ENCODE data around the gene ARFIP1.

Gene ARFIP1

DNA sequence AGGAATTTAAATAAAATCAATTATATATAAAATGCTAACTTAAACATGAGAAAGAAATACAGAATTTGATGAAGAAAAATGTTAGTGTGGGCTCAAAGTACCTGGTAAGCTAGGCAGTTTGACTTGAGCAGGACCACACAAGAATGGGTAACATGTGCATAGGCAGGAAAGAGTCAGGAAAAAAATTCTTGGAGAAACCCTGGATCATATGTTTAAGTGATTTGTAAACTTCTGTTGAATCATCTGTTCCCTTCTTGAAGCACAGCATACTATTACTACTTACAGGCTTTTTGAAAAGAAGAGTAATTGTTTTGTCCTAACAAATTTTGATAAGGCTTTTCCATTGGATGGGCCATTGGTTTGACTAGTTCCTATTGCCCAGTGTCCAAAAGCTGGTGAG, 118.9 kb downstream of the ARFIP1 start:
- DNase-seq (ENCODE audit: low spot score), result no peak

- no peak for DNase-seq (ENCODE audit: low spot score)
Observed at GRCh38 chr4:152900395-152900794, 120.6 kb downstream of the ARFIP1 start.

DNA sequence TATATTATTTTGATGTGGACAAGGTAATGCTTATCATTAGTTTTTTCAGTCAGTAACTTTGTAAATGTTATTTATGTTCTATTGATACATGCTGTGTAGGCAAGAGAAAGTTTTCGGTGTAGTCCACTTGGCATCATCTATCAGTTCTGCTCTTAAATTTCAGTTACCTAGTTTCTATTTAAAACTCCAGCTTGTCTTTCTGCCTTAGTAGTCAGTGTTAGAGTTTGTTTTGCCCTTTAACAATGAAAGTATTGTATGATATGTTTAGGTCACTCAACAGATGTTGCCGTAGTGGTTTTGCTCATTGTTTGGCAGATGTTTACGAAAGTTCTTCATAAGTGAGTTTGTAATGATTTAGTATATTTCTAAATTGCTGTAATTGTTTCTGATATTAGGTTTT, 121.5 kb downstream of the ARFIP1 start:
- no peak for DNase-seq (ENCODE audit: low spot score)

DNA sequence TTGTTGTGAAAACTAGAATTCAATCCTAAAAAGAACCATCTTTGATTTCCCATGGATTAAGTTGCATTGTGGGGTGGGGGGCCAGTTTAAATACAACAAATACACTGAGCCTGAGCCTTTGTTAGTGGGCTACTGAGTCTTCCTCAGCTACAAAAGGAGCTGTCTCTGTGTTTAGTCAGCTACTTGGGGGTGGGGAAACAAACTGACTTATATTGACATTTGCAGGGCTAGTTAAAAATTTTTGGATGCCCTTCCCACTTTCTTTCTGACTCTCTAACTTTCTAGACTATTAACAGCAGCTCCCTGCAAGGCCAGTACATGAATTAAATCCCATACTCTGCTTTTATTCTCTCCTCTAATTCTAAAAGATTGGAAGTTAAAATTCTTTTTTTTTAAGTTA, 123.9 kb downstream of the ARFIP1 start:
- DNase-seq (ENCODE audit: low spot score), result no peak

DNA sequence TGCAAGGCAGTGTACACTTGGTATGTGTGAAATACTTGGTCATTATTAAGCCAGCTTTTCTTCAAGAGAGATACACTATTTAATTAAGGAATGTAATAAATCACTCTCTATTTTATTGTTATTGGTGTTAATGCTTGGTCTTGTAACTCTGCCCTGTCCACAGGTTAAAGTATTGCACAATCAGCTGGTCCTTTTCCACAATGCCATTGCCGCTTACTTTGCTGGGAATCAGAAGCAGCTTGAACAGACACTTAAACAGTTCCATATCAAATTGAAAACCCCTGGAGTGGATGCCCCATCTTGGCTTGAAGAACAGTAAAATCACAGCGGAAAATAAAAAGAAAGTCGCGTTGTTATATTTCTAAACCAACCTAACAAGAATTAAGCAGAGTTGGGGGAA, 130.1 kb downstream of the ARFIP1 start:
- no peak for DNase-seq (ENCODE audit: low spot score)

- DNase-seq (ENCODE audit: low spot score), result no peak
Observed at GRCh38 chr4:152910521-152910920, 130.8 kb downstream of the ARFIP1 start.

- DNase-seq (ENCODE audit: low spot score), result no peak
Observed at GRCh38 chr4:152917543-152918395, 138.0 kb downstream of the ARFIP1 start.

DNA sequence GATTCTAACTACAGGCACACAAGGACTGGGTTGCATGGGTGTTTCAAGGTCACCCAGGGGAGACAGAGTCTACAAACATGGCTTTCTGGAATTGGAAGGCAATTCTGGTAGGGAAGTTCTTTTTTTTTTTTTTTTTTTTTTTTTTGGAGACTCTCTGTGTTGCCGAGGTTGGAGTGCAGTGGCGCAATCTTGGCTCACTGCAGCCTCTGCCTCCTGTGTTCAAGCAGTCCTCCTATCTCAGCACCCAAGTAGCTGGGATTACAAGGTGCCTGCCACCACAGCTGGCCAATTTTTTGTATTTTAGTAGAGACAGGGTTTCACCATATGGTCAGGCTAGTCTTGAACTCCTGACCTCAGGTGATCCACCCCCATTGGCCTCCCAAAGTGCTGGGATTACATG, 140.1 kb downstream of the ARFIP1 start:
- no peak for DNase-seq (ENCODE audit: low spot score)

GRCh38 chr4:152920768-152921167, 141.0 kb downstream of the ARFIP1 start:
- DNase-seq (ENCODE audit: low spot score), result peak; percentile 25

- DNase-seq (ENCODE audit: low spot score), result no peak
Observed at GRCh38 chr4:152921284-152921683, 141.5 kb downstream of the ARFIP1 start.

DNA sequence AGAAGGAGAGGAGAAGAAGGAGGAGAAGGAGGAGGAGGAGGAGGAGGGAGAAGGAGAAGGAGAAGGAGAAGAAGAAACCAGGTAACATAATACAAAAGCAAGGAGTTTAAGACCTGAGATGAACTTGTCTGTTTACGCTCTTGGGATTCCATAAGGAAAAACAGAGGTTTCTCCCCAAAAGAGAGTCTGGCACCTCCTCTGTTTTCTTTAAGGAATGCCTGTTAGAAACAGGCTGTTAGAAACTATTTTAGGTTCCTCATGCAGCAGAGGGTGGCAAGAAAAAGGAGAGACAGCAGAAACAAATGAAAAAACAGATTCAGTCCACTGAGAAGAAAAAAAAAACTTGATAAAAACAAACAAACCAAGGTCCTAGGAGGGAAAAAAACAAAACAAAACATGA, 146.1 kb downstream of the ARFIP1 start:
- no peak for DNase-seq (ENCODE audit: low spot score)

- DNase-seq (ENCODE audit: low spot score), result no peak
Observed at GRCh38 chr4:152926959-152927358, 147.2 kb downstream of the ARFIP1 start.

- no peak for DNase-seq (ENCODE audit: low spot score)
Observed at GRCh38 chr4:152927737-152928136, 148.0 kb downstream of the ARFIP1 start.

- no peak for DNase-seq (ENCODE audit: low spot score)
Observed at GRCh38 chr4:152928286-152928685, 148.5 kb downstream of the ARFIP1 start.

GRCh38 chr4:152929888-152930287, 150.1 kb downstream of the ARFIP1 start:
- DNase-seq (ENCODE audit: low spot score), result no peak

DNA sequence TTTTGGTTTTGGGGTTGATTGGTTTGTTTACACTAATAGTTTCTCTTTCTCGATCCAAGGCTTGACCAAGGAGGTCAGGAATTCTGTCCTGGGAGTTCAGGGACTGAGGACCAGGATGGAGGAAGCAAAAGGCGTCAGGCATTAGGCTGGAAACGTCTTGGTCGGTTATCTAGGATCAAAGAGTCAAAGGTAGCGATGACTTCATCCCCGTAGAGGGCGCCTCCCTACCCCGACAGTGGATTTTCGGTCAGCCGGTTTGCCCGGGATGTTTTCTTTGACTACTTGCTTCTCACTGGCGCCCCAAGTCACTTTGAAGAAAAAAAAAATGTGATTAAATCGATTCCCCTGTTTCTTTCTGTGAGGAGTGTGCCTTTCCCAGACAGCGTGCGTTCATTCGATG, 155.4 kb downstream of the ARFIP1 start:
- peak; percentile 11 for DNase-seq (ENCODE audit: low spot score)

DNA sequence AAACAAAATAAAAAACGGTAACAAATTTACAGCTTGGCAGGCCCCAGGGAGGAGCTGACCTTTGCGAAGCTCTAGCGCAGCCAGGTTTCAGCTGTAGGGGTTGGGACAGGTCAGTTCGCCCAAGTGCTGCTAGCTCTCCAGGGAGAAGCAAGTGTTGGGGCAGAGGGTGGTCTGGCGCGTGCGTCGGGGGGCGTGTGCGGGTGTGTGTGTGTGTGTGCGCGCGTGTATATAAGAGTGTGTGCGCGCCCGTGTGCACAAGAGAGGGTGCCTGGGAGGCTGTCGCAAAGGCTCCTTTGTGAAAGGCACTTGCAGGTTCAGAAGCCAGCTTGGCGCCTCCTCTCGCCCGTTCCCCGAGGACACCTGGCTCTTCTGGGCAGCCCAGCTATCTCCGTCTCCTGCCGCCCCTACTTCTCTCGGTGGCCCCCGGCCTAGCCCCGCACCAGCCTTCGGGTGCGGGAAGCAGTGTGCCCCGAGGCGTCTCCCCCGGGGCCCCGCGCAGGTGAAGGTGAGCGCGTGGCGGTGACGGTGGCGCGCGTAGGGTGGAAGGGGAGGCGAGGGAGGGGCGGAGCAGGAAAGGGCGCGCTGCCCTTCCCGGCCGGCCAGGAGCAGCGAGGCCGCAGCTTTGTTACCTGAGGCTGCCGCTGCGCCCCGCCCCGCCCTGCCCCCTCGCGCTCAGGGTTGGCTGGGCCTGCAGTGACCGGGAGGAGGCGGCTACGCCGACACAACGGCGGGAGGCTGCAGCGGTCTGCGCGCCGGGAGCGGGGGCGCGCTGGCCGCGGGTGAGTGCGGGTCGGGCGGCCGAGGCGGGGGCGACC, 156.1 kb downstream of the ARFIP1 start, which contains the start of gene FHDC1:
Gene FHDC1 (plus strand): TSS at position 693 of the 815 bp plus-strand sequence. CDS start 6,735 bp downstream, outside the sequence.
- DNase-seq (ENCODE audit: low spot score), result peak; percentile 83

DNA sequence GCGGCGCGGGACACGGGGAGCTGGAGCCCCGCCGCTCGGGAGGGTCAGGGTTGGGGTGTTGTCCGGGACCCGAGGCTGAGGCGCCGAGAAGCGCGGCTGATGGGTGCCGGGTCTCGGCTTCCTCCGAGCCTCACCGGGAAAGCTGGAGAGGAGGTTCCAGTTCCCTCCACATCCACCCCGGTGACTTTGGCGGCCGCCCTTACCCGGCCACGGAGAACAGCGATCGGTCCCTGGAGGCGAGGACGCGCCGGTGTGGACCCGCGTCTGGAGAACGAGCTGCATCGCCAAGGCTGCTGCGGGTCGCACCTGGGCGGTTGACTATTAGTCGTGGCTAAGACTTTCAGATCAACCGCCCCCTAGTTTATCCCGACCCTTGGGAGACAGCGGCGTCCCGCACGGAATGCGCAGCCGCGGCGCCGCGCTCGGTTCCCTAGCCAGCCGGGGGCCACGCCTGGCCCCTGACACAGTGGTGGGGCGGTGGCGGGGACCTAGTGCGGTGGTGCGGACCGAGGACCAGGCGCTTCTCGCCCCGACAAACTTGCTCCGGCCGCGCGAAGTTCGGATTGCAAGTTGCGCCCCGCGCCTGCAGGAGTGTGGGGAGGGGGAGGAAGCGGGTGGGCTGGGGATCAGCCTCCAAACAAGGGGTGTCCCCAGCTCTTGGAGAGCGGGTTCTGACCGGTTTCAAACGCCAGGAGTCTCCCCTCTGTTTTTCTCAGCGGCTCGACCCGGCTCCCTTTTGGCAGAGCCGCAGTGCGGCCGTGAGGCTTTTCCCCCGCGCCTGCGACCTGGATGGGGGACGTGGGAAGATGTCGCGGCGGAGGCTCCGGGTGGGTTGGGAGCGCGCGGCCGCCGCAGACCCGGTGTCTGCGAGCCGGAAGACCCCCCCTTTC, 156.9 kb downstream of the ARFIP1 start:
- peak; percentile 47 for DNase-seq (ENCODE audit: low spot score)

DNA sequence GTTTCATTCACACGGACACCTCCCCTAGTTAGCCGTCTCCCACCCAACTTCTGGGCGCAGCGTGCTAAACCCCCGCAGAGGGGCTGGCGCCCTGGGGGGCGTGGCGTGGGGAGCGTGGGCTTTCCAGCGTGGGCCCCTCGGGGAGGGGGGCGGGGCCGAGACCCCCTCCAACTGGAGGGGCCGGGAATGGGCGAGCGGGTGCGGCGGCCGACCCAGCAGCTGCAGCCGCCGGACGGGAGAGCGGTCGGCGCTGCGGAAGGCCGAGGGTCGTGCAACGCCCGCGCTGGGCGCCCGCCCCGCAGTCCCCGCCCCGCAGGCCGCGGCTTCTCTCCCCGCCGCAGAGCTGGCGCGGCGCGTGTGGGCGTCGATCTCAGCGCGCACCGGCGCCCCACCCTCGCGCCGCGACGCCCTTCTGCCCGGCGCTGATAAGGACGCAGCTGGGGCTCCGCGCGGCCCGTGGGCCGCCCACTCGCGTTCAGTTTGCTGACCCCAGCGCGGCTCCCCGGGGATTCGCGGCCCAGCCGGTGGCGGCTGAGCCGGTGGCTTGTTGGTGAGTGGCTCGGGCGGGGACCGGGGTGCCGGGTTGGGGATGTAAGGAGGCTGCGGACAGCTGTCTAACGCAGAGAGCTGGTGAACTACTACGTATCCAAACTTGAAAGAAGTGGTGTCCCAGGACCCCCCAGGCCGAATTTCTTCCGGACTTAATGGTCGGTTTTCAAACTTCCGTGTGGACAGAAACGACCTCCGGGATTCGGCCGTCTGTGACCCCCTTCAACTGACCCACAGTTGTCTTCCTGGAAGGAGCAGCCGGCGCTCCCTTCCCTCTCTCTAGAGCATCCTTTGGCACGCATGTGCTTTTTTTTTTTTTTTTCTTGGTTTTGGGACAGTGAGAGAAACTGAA, 157.8 kb downstream of the ARFIP1 start:
- DNase-seq (ENCODE audit: low spot score), result peak; percentile 38

GRCh38 chr4:152938237-152938947, 158.6 kb downstream of the ARFIP1 start:
- DNase-seq (ENCODE audit: low spot score), result peak; percentile 27
